Astrocyte of the spinal cord (primary cell): ENCODE data around the gene CSRNP2.

Experiments
- DNase-seq: peaks from one replicate; pipeline ENCODE4 v3.0.0; 2011; ENCODE audit warnings: low read depth, low spot score
- H3K4me3 ChIP-seq: 2 replicates; pipeline ENCODE4 v1.5.1; 2011; ENCODE audit warnings: low read depth, mild to moderate bottlenecking, low read length, moderate library complexity
- CTCF ChIP-seq: IDR thresholded peaks from 2 replicates; pipeline ENCODE4 v1.5.1; 2012; ENCODE audit warnings: low read depth, mild to moderate bottlenecking, low read length, inconsistent platforms
- in situ Hi-C: cut with HindIII; loops from 2 replicates; pipeline ENCODE4 v1.10.0; 2017; ENCODE audit warnings: low sequenced_read_pairs

CSRNP2 gene

GRCh38 chr12:51067771-51068170 lies 15.6 kb downstream of the CSRNP2 start:
- no peak overlapping the region for H3K4me3 ChIP-seq
- in situ Hi-C loops, result no loop called here
- no peak for TF ChIP-seq CTCF
- no peak for DNase-seq

- in situ Hi-C loops, result no loop called here
- no peak overlapping the region for H3K4me3 ChIP-seq
- no peak for TF ChIP-seq CTCF
- no peak for DNase-seq
These were observed 16.2 kb downstream of the CSRNP2 start for GRCh38 chr12:51067229-51067628.

- in situ Hi-C loops, result no loop called here
- no peak for DNase-seq
- no peak overlapping the region for H3K4me3 ChIP-seq
- TF ChIP-seq CTCF, result no peak
These were observed 17.9 kb downstream of the CSRNP2 start for GRCh38 chr12:51065530-51065929.

- in situ Hi-C loops, result no loop called here
- no peak overlapping the region for H3K4me3 ChIP-seq
- DNase-seq, result no peak
- TF ChIP-seq CTCF, result no peak
These were observed 20.6 kb downstream of the CSRNP2 start for GRCh38 chr12:51062631-51063397.

GRCh38 chr12:51059086-51059485 lies 24.3 kb downstream of the CSRNP2 start:
- DNase-seq, result no peak
- H3K4me3 ChIP-seq, result no peak overlapping the region
- in situ Hi-C loops, result no loop called here
- TF ChIP-seq CTCF, result no peak

GRCh38 chr12:51056242-51056641 lies 27.2 kb downstream of the CSRNP2 start:
- no peak for TF ChIP-seq CTCF
- in situ Hi-C loops, result no loop called here
- no peak overlapping the region for H3K4me3 ChIP-seq
- DNase-seq, result no peak

GRCh38 chr12:51055060-51055459 lies 28.3 kb downstream of the CSRNP2 start:
- in situ Hi-C loops, result no loop called here
- H3K4me3 ChIP-seq, result no peak overlapping the region
- no peak for TF ChIP-seq CTCF
- DNase-seq, result no peak
